IPS-18a (cell line): Measurements from ENCODE around the gene CFAP70.

Experiments
- H3K27ac ChIP-seq: one replicate; pipeline ENCODE4 v1.5.1; 2013; ENCODE audit warnings: low read length
- H3K27me3 ChIP-seq: one replicate; pipeline ENCODE4 v1.6.1; 2013; ENCODE audit warnings: mild to moderate bottlenecking, low read length; ENCODE audit not compliant: control insufficient read depth, insufficient read depth
- H3K36me3 ChIP-seq: one replicate; pipeline ENCODE4 v1.6.1; 2013; ENCODE audit warnings: low read depth, low read length; ENCODE audit not compliant: control insufficient read depth
- H3K4me1 ChIP-seq: one replicate; pipeline ENCODE4 v1.6.1; 2013; ENCODE audit warnings: low read depth, low read length; ENCODE audit not compliant: control insufficient read depth
- H3K4me3 ChIP-seq: one replicate; pipeline ENCODE4 v1.5.1; 2013; ENCODE audit warnings: low read length
- H3K9ac ChIP-seq: one replicate; pipeline ENCODE4 v1.6.1; 2013; ENCODE audit warnings: mild to moderate bottlenecking, low read length, moderate library complexity
- H3K9me3 ChIP-seq: one replicate; pipeline ENCODE4 v1.6.1; 2013; ENCODE audit warnings: low read depth, low read length; ENCODE audit not compliant: control insufficient read depth

Gene CFAP70

DNA sequence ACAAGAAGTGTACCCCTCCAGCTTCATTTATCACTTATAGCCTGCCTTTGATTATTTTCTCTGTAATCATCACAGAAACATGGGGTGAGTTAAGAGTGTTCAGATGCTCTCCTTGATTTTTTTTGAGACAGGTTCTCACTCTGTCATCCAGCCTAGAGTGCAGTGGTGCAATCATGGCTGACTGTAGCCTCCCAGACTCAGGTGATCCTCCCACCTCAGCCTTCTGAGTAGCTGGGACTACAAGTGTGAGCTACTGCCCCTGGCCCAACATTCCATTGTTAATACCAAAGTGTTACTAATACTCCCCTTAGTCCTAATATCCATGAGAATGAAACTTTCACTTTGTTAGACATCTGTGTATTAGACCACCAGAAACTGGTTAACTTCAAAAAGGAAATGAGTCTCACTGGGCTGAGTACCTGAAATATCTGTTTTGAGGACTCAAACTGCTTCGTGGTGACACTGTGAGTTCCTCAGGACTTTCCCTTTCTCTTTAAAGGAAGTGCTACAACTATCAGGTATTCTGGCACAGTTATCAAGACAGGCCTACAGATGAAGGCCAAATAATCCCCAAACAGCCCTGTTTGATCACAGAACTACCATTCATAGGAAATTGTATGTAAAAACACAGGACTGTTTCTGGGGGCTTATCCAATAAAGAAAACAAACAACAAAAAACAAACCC, 20.5 kb upstream of the CFAP70 start:
- Histone ChIP-seq H3K9me3 (no peaks in the 10 kb centered on the region), H3K9ac (no peak overlapping the region), H3K27me3 (no peaks in the 10 kb centered on the region), H3K27ac (no peak overlapping the region), H3K4me3 (no peak overlapping the region), H3K36me3 (peaks cover 37% of the 10 kb centered on the region), H3K4me1 (no peaks in the 10 kb centered on the region)

GRCh38 chr10:73376679-73377078, 18.0 kb upstream of the CFAP70 start:
- no peak overlapping the region for H3K4me3 ChIP-seq
- no peak overlapping the region for H3K27ac ChIP-seq
- H3K4me1 ChIP-seq: no peaks in the 10 kb centered on the region
- H3K9me3 ChIP-seq: no peaks in the 10 kb centered on the region
- H3K27me3 ChIP-seq: no peaks in the 10 kb centered on the region
- H3K36me3 ChIP-seq: peaks cover 22% of the 10 kb centered on the region
- no peak overlapping the region for H3K9ac ChIP-seq

GRCh38 chr10:73368238-73368637, 9.6 kb upstream of the CFAP70 start:
- no peaks in the 10 kb centered on the region for H3K9me3 ChIP-seq
- H3K4me3 ChIP-seq: no peak overlapping the region
- H3K4me1 ChIP-seq: no peaks in the 10 kb centered on the region
- no peaks in the 10 kb centered on the region for H3K36me3 ChIP-seq
- no peak overlapping the region for H3K27ac ChIP-seq
- H3K27me3 ChIP-seq: no peaks in the 10 kb centered on the region
- H3K9ac ChIP-seq: no peak overlapping the region

GRCh38 chr10:73366381-73367298, 8.0 kb upstream of the CFAP70 start:
- no peaks in the 10 kb centered on the region for H3K36me3 ChIP-seq
- no peak overlapping the region for H3K27ac ChIP-seq
- H3K9ac ChIP-seq: no peak overlapping the region
- no peaks in the 10 kb centered on the region for H3K27me3 ChIP-seq
- no peak overlapping the region for H3K4me3 ChIP-seq
- no peaks in the 10 kb centered on the region for H3K9me3 ChIP-seq
- H3K4me1 ChIP-seq: no peaks in the 10 kb centered on the region

GRCh38 chr10:73364964-73365363, 6.3 kb upstream of the CFAP70 start:
- no peaks in the 10 kb centered on the region for H3K27me3 ChIP-seq
- H3K36me3 ChIP-seq: no peaks in the 10 kb centered on the region
- no peaks in the 10 kb centered on the region for H3K4me1 ChIP-seq
- no peak overlapping the region for H3K4me3 ChIP-seq
- H3K9ac ChIP-seq: no peak overlapping the region
- no peak overlapping the region for H3K27ac ChIP-seq
- H3K9me3 ChIP-seq: no peaks in the 10 kb centered on the region

DNA sequence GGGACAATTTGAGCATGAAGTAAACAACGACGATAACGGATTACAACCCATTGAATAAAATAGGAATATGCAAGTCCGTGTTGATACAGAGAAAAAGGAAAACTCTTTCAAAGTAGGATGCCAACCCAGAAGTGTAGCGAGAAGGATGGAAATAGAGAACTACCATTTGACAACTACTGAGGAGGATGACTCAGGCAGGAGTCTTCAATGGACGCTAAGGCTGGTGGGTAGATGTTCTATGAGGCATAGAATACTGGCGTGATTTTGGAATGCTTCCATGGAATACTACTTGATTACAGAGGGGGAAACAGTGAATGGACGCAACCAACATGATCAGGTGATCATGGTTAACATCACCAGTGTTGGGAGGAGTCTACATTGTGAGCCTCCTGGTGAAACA, 828 bp upstream of the CFAP70 start:
- no peak overlapping the region for H3K4me3 ChIP-seq
- peaks cover 10% of the 10 kb centered on the region for H3K27me3 ChIP-seq
- H3K4me1 ChIP-seq: peaks cover 2% of the 10 kb centered on the region
- no peaks in the 10 kb centered on the region for H3K36me3 ChIP-seq
- no peak overlapping the region for H3K9ac ChIP-seq
- H3K27ac ChIP-seq: no peak overlapping the region
- no peaks in the 10 kb centered on the region for H3K9me3 ChIP-seq

GRCh38 chr10:73357821-73358220, 843 bp downstream of the CFAP70 start:
- peak overlapping the region; percentile 68 for H3K9ac ChIP-seq
- H3K9me3 ChIP-seq: no peaks in the 10 kb centered on the region
- H3K36me3 ChIP-seq: no peaks in the 10 kb centered on the region
- no peak overlapping the region for H3K27ac ChIP-seq
- H3K4me1 ChIP-seq: peaks cover 2% of the 10 kb centered on the region
- H3K27me3 ChIP-seq: peaks cover 10% of the 10 kb centered on the region
- peak overlapping the region; percentile 65 for H3K4me3 ChIP-seq

- Histone ChIP-seq H3K36me3 (no peaks in the 10 kb centered on the region), H3K27me3 (peaks cover 10% of the 10 kb centered on the region), H3K27ac (no peak overlapping the region), H3K4me3 (no peak overlapping the region), H3K9ac (no peak overlapping the region), H3K4me1 (peaks cover 2% of the 10 kb centered on the region), H3K9me3 (no peaks in the 10 kb centered on the region)
These were observed 1.5 kb downstream of the CFAP70 start for GRCh38 chr10:73357166-73357565.

DNA sequence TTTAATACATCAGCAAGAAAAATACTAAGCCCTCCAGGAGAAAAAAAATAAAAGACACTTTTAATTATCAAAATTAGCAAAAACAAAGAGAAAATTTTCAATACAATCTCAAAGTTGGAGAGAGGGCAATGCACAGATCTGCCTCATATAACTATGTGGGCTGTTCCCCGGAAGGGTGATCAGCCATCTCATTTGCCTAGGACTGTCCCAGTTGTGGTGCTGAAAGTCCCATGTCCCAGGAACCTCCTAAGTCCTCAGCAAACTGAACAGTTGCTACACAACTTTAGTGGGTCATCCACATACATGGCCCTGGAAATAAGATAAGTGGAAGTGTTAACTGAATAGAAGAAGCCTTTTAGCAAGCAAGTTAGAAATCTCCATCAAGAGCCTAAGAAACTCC, 14.4 kb downstream of the CFAP70 start:
- Histone ChIP-seq H3K9ac (no peak overlapping the region), H3K27me3 (no peaks in the 10 kb centered on the region), H3K36me3 (no peaks in the 10 kb centered on the region), H3K4me3 (no peak overlapping the region), H3K4me1 (no peaks in the 10 kb centered on the region), H3K27ac (no peak overlapping the region), H3K9me3 (no peaks in the 10 kb centered on the region)

- Histone ChIP-seq H3K9me3 (no peaks in the 10 kb centered on the region), H3K4me1 (no peaks in the 10 kb centered on the region), H3K36me3 (no peaks in the 10 kb centered on the region), H3K9ac (no peak overlapping the region), H3K4me3 (no peak overlapping the region), H3K27ac (no peak overlapping the region), H3K27me3 (no peaks in the 10 kb centered on the region)
These were observed 18.5 kb downstream of the CFAP70 start for GRCh38 chr10:73340121-73340520.

GRCh38 chr10:73339436-73339835, 19.2 kb downstream of the CFAP70 start:
- Histone ChIP-seq H3K27ac (no peak overlapping the region), H3K9ac (no peak overlapping the region), H3K27me3 (no peaks in the 10 kb centered on the region), H3K9me3 (no peaks in the 10 kb centered on the region), H3K4me3 (no peak overlapping the region), H3K36me3 (no peaks in the 10 kb centered on the region), H3K4me1 (no peaks in the 10 kb centered on the region)
